BLaER1 treated with 17β-estradiol and CSF1 and Interleukin-3, amounts not matched to agents 10 nM and 100 nM (cell line): ENCODE data around the gene TM9SF2.

Experiments
- H3K27ac ChIP-seq, 11 experiments: shearing (Covaris generic); formaldehyde crosslinking; 2 replicates each; pipeline ENCODE4 v1.8.1; 2022
- H3K27me3 ChIP-seq, 11 experiments: shearing (Covaris generic); formaldehyde crosslinking; 2 replicates each; pipeline ENCODE4 v1.8.1; 2022
- H3K36me3 ChIP-seq, 11 experiments: shearing (Covaris generic); formaldehyde crosslinking; 2 replicates each; pipeline ENCODE4 v1.8.1; 2022
- H3K4me1 ChIP-seq, 10 experiments: shearing (Covaris generic); formaldehyde crosslinking; 2 replicates each; pipeline ENCODE4 v1.8.1; 2022
- H3K4me2 ChIP-seq, 11 experiments: shearing (Covaris generic); formaldehyde crosslinking; 2 replicates each; pipeline ENCODE4 v1.8.1; 2022
- H3K4me3 ChIP-seq, 10 experiments: shearing (Covaris generic); formaldehyde crosslinking; 2 replicates each; pipeline ENCODE4 v1.8.1; 2022
- H3K9ac ChIP-seq, 11 experiments: shearing (Covaris generic); formaldehyde crosslinking; 2 replicates each; pipeline ENCODE4 v1.8.1; 2022
- H3K9me3 ChIP-seq, 11 experiments: shearing (Covaris generic); formaldehyde crosslinking; replicated peaks in 1 of 11; 2 replicates each; pipeline ENCODE4 v1.8.1; 2022
- H4K20me1 ChIP-seq, 11 experiments: shearing (Covaris generic); formaldehyde crosslinking; 2 replicates each; pipeline ENCODE4 v1.8.1; 2022
- Cebpa-rat ChIP-seq, 11 experiments: shearing (Covaris generic); IDR thresholded peaks; 2 replicates each; pipeline ENCODE4 v1.8.1; 2022

Gene TM9SF2

GRCh38 chr13:99606324-99607066 is 105.2 kb downstream of the TM9SF2 start, which contains the start of gene CLYBL:
Gene CLYBL, plus strand, starts transcription at chr13:99606690.
- H3K36me3 ChIP-seq: no peaks in the 10 kb centered on the region
- no peaks in the 10 kb centered on the region for H3K27me3 ChIP-seq
- peaks cover 8 to 35% (median 21%) of the 10 kb centered on the region in 10 experiments; a peak in 18 of 20 replicates for H3K4me1 ChIP-seq
- H3K4me2 ChIP-seq: peak within 1 kb of the TSS; percentile 74 to 99 (median 90)
- peak within 1 kb of the TSS; percentile 68 to 91 (median 83) for H3K27ac ChIP-seq
- H3K9ac ChIP-seq: peak within 1 kb of the TSS; percentile 79 to 90 (median 86)
- H3K4me3 ChIP-seq: peak within 1 kb of the TSS; percentile 64 to 91 (median 78)
- no peak for TF ChIP-seq Cebpa-rat (IDR thresholded peaks at IDR 0.05)
- no peaks in the 10 kb centered on the region for H4K20me1 ChIP-seq
- H3K9me3 ChIP-seq: peaks cover 0 to 4% (median 0%) of the 10 kb centered on the region in 11 experiments; a peak in 1 of 22 replicates

GRCh38 chr13:99608345-99608744 is 107.1 kb downstream of the TM9SF2 start:
- H3K4me1 ChIP-seq: peaks cover 8 to 33% (median 21%) of the 10 kb centered on the region in 10 experiments; a peak in 18 of 20 replicates
- no peak overlapping the region for H3K4me3 ChIP-seq
- H3K27me3 ChIP-seq: no peaks in the 10 kb centered on the region
- TF ChIP-seq Cebpa-rat (IDR thresholded peaks at IDR 0.05): no peak
- H3K9me3 ChIP-seq: peaks cover 0 to 4% (median 0%) of the 10 kb centered on the region in 11 experiments; a peak in 1 of 22 replicates
- H3K9ac ChIP-seq: no peak overlapping the region
- H3K27ac ChIP-seq: no peak overlapping the region
- H4K20me1 ChIP-seq: no peaks in the 10 kb centered on the region
- no peak overlapping the region for H3K4me2 ChIP-seq
- no peaks in the 10 kb centered on the region for H3K36me3 ChIP-seq

DNA sequence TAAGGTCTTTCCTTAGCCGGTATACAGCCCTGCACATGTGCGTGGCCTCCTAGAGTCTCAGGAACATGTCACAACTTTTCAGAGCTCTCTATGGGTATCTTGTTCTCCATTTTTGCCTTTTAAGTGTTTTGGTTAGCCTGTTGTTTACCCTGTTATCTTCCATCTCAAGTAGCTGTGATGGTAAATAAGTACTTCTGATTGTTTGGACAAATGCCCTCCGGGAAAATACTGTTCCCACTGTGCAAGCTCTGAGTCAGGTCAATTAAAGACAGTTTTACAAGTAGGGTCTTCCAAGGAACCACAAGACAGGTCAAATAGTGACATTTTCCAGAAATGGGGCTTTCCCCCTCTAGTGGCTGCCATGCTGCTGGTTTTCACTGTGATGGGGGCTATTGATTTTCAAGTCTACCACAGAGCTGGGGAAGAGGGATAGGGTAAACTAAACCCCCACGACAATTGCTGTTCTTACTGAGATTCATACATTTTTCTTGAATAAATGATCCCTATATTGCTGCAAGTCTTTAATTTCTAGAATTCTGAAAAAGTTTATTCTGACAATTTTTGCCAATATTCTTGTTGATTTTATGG is 109.5 kb downstream of the TM9SF2 start:
- Histone ChIP-seq H3K9ac (no peak overlapping the region), H3K4me2 (peak overlapping the region in 5 of 11 experiments; percentile 3 to 51 (median 45); a peak in 5 of 22 replicates), H3K4me3 (no peak overlapping the region), H3K36me3 (no peaks in the 10 kb centered on the region), H4K20me1 (no peaks in the 10 kb centered on the region), H3K4me1 (peaks cover 3 to 23% (median 14%) of the 10 kb centered on the region in 10 experiments; a peak in 17 of 20 replicates), H3K27me3 (no peaks in the 10 kb centered on the region), H3K27ac (no peak overlapping the region), H3K9me3 (peaks cover 0 to 4% (median 0%) of the 10 kb centered on the region in 11 experiments; a peak in 1 of 22 replicates)
- TF ChIP-seq Cebpa-rat (IDR thresholded peaks at IDR 0.05): no peak
